Liver (tissue), 9 donors: ENCODE measurements around the gene VPS37B. TPM values are rescaled to one million over a fixed set of nuclear protein-coding genes. Genes with fewer than 3 reads are reported as not detected.

Experiments used
- DNase-seq: peaks from one replicate; pipeline ENCODE4 v3.0.0-alpha.2; 2017; ENCODE audit warnings: low spot score
- H3K27ac ChIP-seq, 2 donors: one replicate each; pipeline ENCODE4 v1.7.0; 2013; ENCODE audit warnings: inconsistent platforms in 2 of 2, low read length in 2 of 2, control low read depth in 1 of 2, low read depth in 1 of 2, mild to moderate bottlenecking in 1 of 2
- H3K27me3 ChIP-seq, 4 donors: one replicate each; pipeline versions ENCODE4 v1.6.1 to v1.7.0; 2013; ENCODE audit warnings: low read length in 3 of 4, inconsistent platforms in 1 of 4, mild to moderate bottlenecking in 1 of 4, moderate library complexity in 1 of 4; ENCODE audit not compliant: control insufficient read depth in 4 of 4, insufficient read depth in 4 of 4
- H3K36me3 ChIP-seq, 4 donors: one replicate each; pipeline versions ENCODE4 v1.6.1 to v1.7.0; 2013; ENCODE audit warnings: low read length in 3 of 4, mild to moderate bottlenecking in 3 of 4, low read depth in 1 of 4, moderate library complexity in 1 of 4; ENCODE audit not compliant: control insufficient read depth in 4 of 4, insufficient read depth in 3 of 4
- H3K4me1 ChIP-seq, 4 donors: one replicate each; pipeline versions ENCODE4 v1.6.1 to v1.7.0; 2013; ENCODE audit warnings: low read length in 3 of 4, mild to moderate bottlenecking in 3 of 4, moderate library complexity in 1 of 4; ENCODE audit not compliant: control insufficient read depth in 4 of 4, insufficient read depth in 4 of 4
- H3K4me3 ChIP-seq, 3 donors: one replicate each; pipeline versions ENCODE4 v1.6.1 to v1.7.0; 2013; ENCODE audit warnings: low read length in 3 of 3, control low read depth in 1 of 3, low read depth in 1 of 3, mild to moderate bottlenecking in 1 of 3
- H3K9ac ChIP-seq, 2 donors: one replicate each; pipeline ENCODE4 v1.7.0; 2013; ENCODE audit warnings: low read length in 2 of 2, mild to moderate bottlenecking in 2 of 2, moderate library complexity in 2 of 2, control low read depth in 1 of 2, low read depth in 1 of 2
- H3K9me3 ChIP-seq, 4 donors: one replicate each; pipeline versions ENCODE4 v1.6.1 to v1.7.0; 2013; ENCODE audit warnings: low read length in 3 of 4; ENCODE audit not compliant: control insufficient read depth in 4 of 4
- ATF3 ChIP-seq: IDR thresholded peaks from 2 replicates; pipeline ENCODE4 v1.6.1; 2016; ENCODE audit warnings: antibody characterized with exemption
- CTCF ChIP-seq: fragments of 150-350 bp; IDR thresholded peaks from 2 replicates; pipeline ENCODE4 v1.5.1; 2017; ENCODE audit warnings: improper control_type of control experiment, low read depth, low read length; ENCODE audit not compliant: missing input control
- EGR1 ChIP-seq, 2 donors: IDR thresholded peaks; 2 replicates each; pipeline ENCODE4 v1.6.1; 2016 to 2018; ENCODE audit warnings: antibody characterized with exemption in 2 of 2, low read depth in 2 of 2
- FOXA1 ChIP-seq: IDR thresholded peaks from 2 replicates; pipeline ENCODE4 v1.6.1; 2016; ENCODE audit warnings: antibody characterized with exemption
- FOXA2 ChIP-seq: IDR thresholded peaks from 2 replicates; pipeline ENCODE4 v1.6.1; 2016; ENCODE audit warnings: antibody characterized with exemption
- GABPA ChIP-seq, 2 donors: IDR thresholded peaks in 1 of 2; conservative IDR thresholded peaks in 1 of 2; 2 replicates each; pipeline ENCODE4 v1.6.1; 2016; ENCODE audit warnings: antibody characterized with exemption in 2 of 2, mild to moderate bottlenecking in 1 of 2, moderate library complexity in 1 of 2
- HNF4A ChIP-seq, 2 donors: conservative IDR thresholded peaks; 2 replicates each; pipeline ENCODE4 v1.6.1; 2016; ENCODE audit warnings: antibody characterized with exemption in 2 of 2, mild to moderate bottlenecking in 2 of 2
- HNF4G ChIP-seq: IDR thresholded peaks from 2 replicates; pipeline ENCODE4 v1.6.1; 2016; ENCODE audit warnings: antibody characterized with exemption
- JUND ChIP-seq, 2 donors: IDR thresholded peaks; 2 replicates each; pipeline ENCODE4 v1.6.1; 2016; ENCODE audit warnings: antibody characterized with exemption in 2 of 2
- MAX ChIP-seq: IDR thresholded peaks from 2 replicates; pipeline ENCODE4 v1.6.1; 2016; ENCODE audit warnings: antibody characterized with exemption
- NR2F2 ChIP-seq: IDR thresholded peaks from 2 replicates; pipeline ENCODE4 v1.6.1; 2016; ENCODE audit warnings: antibody characterized with exemption
- RAD21 ChIP-seq, 2 donors: IDR thresholded peaks; 2 replicates each; pipeline ENCODE4 v1.6.1; 2016; ENCODE audit warnings: antibody characterized with exemption in 2 of 2, mild to moderate bottlenecking in 2 of 2
- REST ChIP-seq: IDR thresholded peaks from 2 replicates; pipeline ENCODE4 v1.6.1; 2016; ENCODE audit warnings: antibody characterized with exemption, mild to moderate bottlenecking
- RXRA ChIP-seq, 2 donors: IDR thresholded peaks; 2 replicates each; pipeline ENCODE4 v1.6.1; 2017 to 2018; ENCODE audit warnings: antibody characterized with exemption in 2 of 2, mild to moderate bottlenecking in 1 of 2
- SP1 ChIP-seq: IDR thresholded peaks from 2 replicates; pipeline ENCODE4 v1.6.1; 2018; ENCODE audit warnings: antibody characterized with exemption, mild to moderate bottlenecking
- TAF1 ChIP-seq: conservative IDR thresholded peaks from 2 replicates; pipeline ENCODE4 v1.6.1; 2016; ENCODE audit warnings: antibody characterized with exemption, mild to moderate bottlenecking
- YY1 ChIP-seq: IDR thresholded peaks from 2 replicates; pipeline ENCODE4 v1.6.1; 2016; ENCODE audit warnings: antibody characterized with exemption, mild to moderate bottlenecking
- ZBTB33 ChIP-seq: IDR thresholded peaks from 2 replicates; pipeline ENCODE4 v1.6.1; 2016; ENCODE audit warnings: antibody characterized with exemption
- WGBS: extraction: QIAGEN DNeasy Blood & Tissue Kit; methylation state at CpG from one replicate; pipeline ENCODE4 v1.1.7; 2013; 5-methylcytosine and 5-hydroxymethylcytosine counted together
- polyA plus RNA-seq, 2 donors: library from polyadenylated mRNA; stranded (reverse) in 1 of 2; unstranded in 1 of 2; fragments of 200-250 nt in 1 of 2; fragments of >200 nt in 1 of 2; fragmentation: Nextera tagmentation in 1 of 2; extraction: Ambion mirVana in 1 of 2; gene quantifications; one replicate each; pipeline versions ENCODE4 v1.2.1 to v1.2.3, GENCODE V29; 2013 to 2015
- total RNA-seq, 2 donors: library from RNA; depleted of rRNA; stranded (reverse); fragments of >200 nt; gene quantifications; one replicate each; pipeline ENCODE4 v1.2.3, GENCODE V29; 2014
- donor health status: healthy.
- donor health status: healthy.
- donor health status: healthy.
- donor health status: healthy.
- donor health status: healthy.

Gene VPS37B
- total and polyA plus RNA-seq, 4 donors: 2.3 to 6.8 (median 3.8) TPM

GRCh38 chr12:122939125-122939524 is 43.2 kb upstream of the VPS37B start:
- H3K4me1 ChIP-seq: peaks cover 0 to 3% (median 1%) of the 10 kb centered on the region in 4 donors
- H3K36me3 ChIP-seq: no peaks in the 10 kb centered on the region
- no peak overlapping the region for H3K27ac ChIP-seq
- DNase-seq: no peak
- no peak overlapping the region for H3K4me3 ChIP-seq
- 92% methylated on average over 4 of the region's 4 CpGs for WGBS
- TF ChIP-seq GABPA (IDR thresholded peaks at IDR 0.05 in 1 of 2, conservative IDR thresholded peaks at IDR 0.05 in 1 of 2): no peak
- no peak for TF ChIP-seq SP1
- TF ChIP-seq ATF3: no peak
- TF ChIP-seq TAF1: no peak
- H3K27me3 ChIP-seq: no peaks in the 10 kb centered on the region
- H3K9ac ChIP-seq: no peak overlapping the region
- no peaks in the 10 kb centered on the region for H3K9me3 ChIP-seq

GRCh38 chr12:122937622-122938091 is 41.7 kb upstream of the VPS37B start:
- no peak for TF ChIP-seq FOXA2
- TF ChIP-seq JUND (IDR thresholded peaks at IDR 0.05): no peak
- peak; percentile 18 to 38 for TF ChIP-seq RAD21 (IDR thresholded peaks at IDR 0.05)
- TF ChIP-seq TAF1: no peak
- TF ChIP-seq RXRA (IDR thresholded peaks at IDR 0.05): peak; percentile 29 to 81
- no peak for TF ChIP-seq CTCF
- no peak for TF ChIP-seq NR2F2
- no peak for TF ChIP-seq ZBTB33
- TF ChIP-seq ATF3: no peak
- TF ChIP-seq REST: no peak
- TF ChIP-seq HNF4A (conservative IDR thresholded peaks at IDR 0.05): peak; percentile 21 to 64
- no peak for TF ChIP-seq EGR1 (IDR thresholded peaks at IDR 0.05; ENCODE audit: low read depth in 2 of 2)
- no peak for TF ChIP-seq SP1
- TF ChIP-seq FOXA1: no peak
- no peak for TF ChIP-seq HNF4G
- TF ChIP-seq YY1: peak; percentile 21
- peak in 1 of 2 donors; percentile 15 for TF ChIP-seq GABPA (IDR thresholded peaks at IDR 0.05 in 1 of 2, conservative IDR thresholded peaks at IDR 0.05 in 1 of 2)
- peak; percentile 57 for TF ChIP-seq MAX
- 53% methylated on average over 3 of the region's 3 CpGs for WGBS
- Histone ChIP-seq H3K27me3 (no peaks in the 10 kb centered on the region), H3K36me3 (no peaks in the 10 kb centered on the region), H3K9me3 (no peaks in the 10 kb centered on the region), H3K4me3 (no peak overlapping the region), H3K9ac (no peak overlapping the region), H3K27ac (no peak overlapping the region), H3K4me1 (peaks cover 0 to 3% (median 1%) of the 10 kb centered on the region in 4 donors)
- DNase-seq: no peak
